Fibroblast of skin of abdomen (primary cell): ENCODE data around the gene ZFX.

Experiments
- DNase-seq: peaks from one replicate; pipeline ENCODE4 v3.0.0-alpha.2; 2013

The ZFX gene

GRCh38 chrX:24242649-24243175 is 93.2 kb downstream of the ZFX start:
- DNase-seq, result peak; percentile 36

- no peak for DNase-seq
These were observed 93.7 kb downstream of the ZFX start for GRCh38 chrX:24243188-24243587.

- DNase-seq, result peak; percentile 14
These were observed 94.2 kb downstream of the ZFX start for GRCh38 chrX:24243692-24244091.

- DNase-seq, result peak; percentile 78
These were observed 95.7 kb downstream of the ZFX start for GRCh38 chrX:24245202-24245601.

- no peak for DNase-seq
These were observed 98.5 kb downstream of the ZFX start for GRCh38 chrX:24248042-24248441.

- no peak for DNase-seq
These were observed 103.5 kb downstream of the ZFX start for GRCh38 chrX:24253030-24253429.

GRCh38 chrX:24253469-24253868 is 103.9 kb downstream of the ZFX start:
- DNase-seq, result no peak

GRCh38 chrX:24257011-24257410 is 107.5 kb downstream of the ZFX start:
- no peak for DNase-seq

GRCh38 chrX:24259544-24260240 is 110.2 kb downstream of the ZFX start:
- DNase-seq, result peak; percentile 67

GRCh38 chrX:24260842-24261550 is 111.5 kb downstream of the ZFX start:
- DNase-seq, result peak; percentile 69

GRCh38 chrX:24262309-24262708 is 112.8 kb downstream of the ZFX start:
- DNase-seq, result no peak

GRCh38 chrX:24264383-24264782 is 114.9 kb downstream of the ZFX start:
- DNase-seq, result no peak
